Effector memory CD4-positive, alpha-beta T cell (primary cell): Measurements from ENCODE around the gene TBCEL.
"Not testable (repeated sequence)": the region's sequence is repeated elsewhere in the genome, so short reads cannot be mapped to it uniquely, and the experiment has no call there.

ENCODE experiments used
- DNase-seq, 3 donors: peaks; one replicate each; pipeline ENCODE4 v3.0.0-alpha.2; 2020
- H3K27ac ChIP-seq: 2 replicates; pipeline ENCODE4 v1.7.0; 2013; ENCODE audit warnings: mild to moderate bottlenecking, low read length, moderate library complexity; ENCODE audit not compliant: insufficient read depth, poor library complexity, severe bottlenecking
- H3K27me3 ChIP-seq: replicated peaks from 2 replicates; pipeline ENCODE4 v1.7.0; 2013; ENCODE audit warnings: mild to moderate bottlenecking, low read length; ENCODE audit not compliant: insufficient read depth, control insufficient read depth, poor library complexity, severe bottlenecking
- H3K36me3 ChIP-seq: 2 replicates; pipeline ENCODE4 v1.7.0; 2013; ENCODE audit warnings: mild to moderate bottlenecking, low read length, moderate library complexity; ENCODE audit not compliant: control insufficient read depth, insufficient read depth
- H3K4me1 ChIP-seq: 2 replicates; pipeline ENCODE4 v1.7.0; 2013; ENCODE audit warnings: low read length, mild to moderate bottlenecking; ENCODE audit not compliant: control insufficient read depth, insufficient read depth, poor library complexity, severe bottlenecking
- H3K4me3 ChIP-seq: 2 replicates; pipeline ENCODE4 v1.7.0; 2013; ENCODE audit warnings: low read length, low read depth, mild to moderate bottlenecking; ENCODE audit not compliant: insufficient read depth, poor library complexity, severe bottlenecking
- H3K9me3 ChIP-seq: 2 replicates; pipeline ENCODE4 v1.7.0; 2013; ENCODE audit warnings: mild to moderate bottlenecking, low read length, moderate library complexity; ENCODE audit not compliant: control insufficient read depth

The TBCEL gene

GRCh38 chr11:120994091-120994859 lies 29.6 kb upstream of the TBCEL start:
- Histone ChIP-seq H3K27me3 (no peaks in the 10 kb centered on the region), H3K27ac (no peak overlapping the region), H3K4me3 (no peak overlapping the region), H3K4me1 (no peaks in the 10 kb centered on the region), H3K9me3 (no peaks in the 10 kb centered on the region), H3K36me3 (no peaks in the 10 kb centered on the region)
- no peak for DNase-seq

- no peak for DNase-seq
- Histone ChIP-seq H3K27me3 (no peaks in the 10 kb centered on the region), H3K4me3 (no peak overlapping the region), H3K9me3 (no peaks in the 10 kb centered on the region), H3K27ac (no peak overlapping the region), H3K4me1 (no peaks in the 10 kb centered on the region), H3K36me3 (no peaks in the 10 kb centered on the region)
These were observed 28.7 kb upstream of the TBCEL start for GRCh38 chr11:120995184-120995583.

GRCh38 chr11:120996973-120997372 lies 26.9 kb upstream of the TBCEL start:
- no peaks in the 10 kb centered on the region for H3K9me3 ChIP-seq
- H3K27me3 ChIP-seq = no peaks in the 10 kb centered on the region
- H3K4me3 ChIP-seq = no peak overlapping the region
- H3K4me1 ChIP-seq = no peaks in the 10 kb centered on the region
- H3K36me3 ChIP-seq = no peaks in the 10 kb centered on the region
- DNase-seq = no peak
- H3K27ac ChIP-seq = no peak overlapping the region

- no peak for DNase-seq
- H3K27ac ChIP-seq = no peak overlapping the region
- H3K36me3 ChIP-seq = no peaks in the 10 kb centered on the region
- H3K4me1 ChIP-seq = no peaks in the 10 kb centered on the region
- H3K9me3 ChIP-seq = no peaks in the 10 kb centered on the region
- H3K4me3 ChIP-seq = no peak overlapping the region
- no peaks in the 10 kb centered on the region for H3K27me3 ChIP-seq
These were observed 25.3 kb upstream of the TBCEL start for GRCh38 chr11:120998581-120998980.

GRCh38 chr11:121004206-121004840 lies 19.6 kb upstream of the TBCEL start:
- Histone ChIP-seq H3K4me1 (no peaks in the 10 kb centered on the region), H3K4me3 (no peak overlapping the region), H3K27ac (no peak overlapping the region), H3K9me3 (no peaks in the 10 kb centered on the region), H3K36me3 (no peaks in the 10 kb centered on the region), H3K27me3 (no peaks in the 10 kb centered on the region)
- no peak for DNase-seq

GRCh38 chr11:121006922-121007321 lies 17.0 kb upstream of the TBCEL start:
- Histone ChIP-seq H3K9me3 (no peaks in the 10 kb centered on the region), H3K27ac (no peak overlapping the region), H3K27me3 (no peaks in the 10 kb centered on the region), H3K4me3 (no peak overlapping the region), H3K4me1 (no peaks in the 10 kb centered on the region), H3K36me3 (no peaks in the 10 kb centered on the region)
- no peak for DNase-seq

- no peak overlapping the region for H3K27ac ChIP-seq
- H3K4me1 ChIP-seq = no peaks in the 10 kb centered on the region
- no peak for DNase-seq
These were observed 15.4 kb upstream of the TBCEL start for GRCh38 chr11:121008551-121008950.

GRCh38 chr11:121012091-121012490 lies 11.8 kb upstream of the TBCEL start:
- Histone ChIP-seq H3K4me3 (no peak overlapping the region), H3K9me3 (no peaks in the 10 kb centered on the region), H3K36me3 (no peaks in the 10 kb centered on the region), H3K27me3 (no peaks in the 10 kb centered on the region), H3K4me1 (no peaks in the 10 kb centered on the region), H3K27ac (no peak overlapping the region)
- no peak for DNase-seq

More at GRCh38 chr11:121008551-121008950, 15.4 kb upstream of the TBCEL start:
- no peak overlapping the region for H3K4me3 ChIP-seq
- no peaks in the 10 kb centered on the region for H3K27me3 ChIP-seq
- no peaks in the 10 kb centered on the region for H3K36me3 ChIP-seq
- no peaks in the 10 kb centered on the region for H3K9me3 ChIP-seq

- Histone ChIP-seq H3K4me1 (no peaks in the 10 kb centered on the region), H3K9me3 (no peaks in the 10 kb centered on the region), H3K27me3 (no peaks in the 10 kb centered on the region), H3K36me3 (no peaks in the 10 kb centered on the region), H3K4me3 (no peak overlapping the region), H3K27ac (no peak overlapping the region)
- no peak for DNase-seq
These were observed 5.2 kb upstream of the TBCEL start for GRCh38 chr11:121018746-121019145.

- H3K4me1 ChIP-seq, H3K9me3 ChIP-seq, H3K36me3 ChIP-seq, H3K27me3 ChIP-seq, H3K27ac ChIP-seq, H3K4me3 ChIP-seq, DNase-seq: not testable (repeated sequence)
These were observed 2.2 kb upstream of the TBCEL start for GRCh38 chr11:121021718-121022117.
